ENCODE results near the gene SIN3B.

The SIN3B gene

GRCh38 chr19:16804176-16804575, 25.0 kb upstream of the SIN3B start:
- H3K4me3 ChIP-seq (ENCODE audit: low read depth, low read length), result no peak overlapping the region
- no peak for TF ChIP-seq CTCF (IDR thresholded peaks at IDR 0.05; ENCODE audit: low read depth, low read length)

- TF ChIP-seq CTCF (IDR thresholded peaks at IDR 0.05; ENCODE audit: low read depth, low read length), result no peak
- H3K4me3 ChIP-seq (ENCODE audit: low read depth, low read length), result no peak overlapping the region
Observed at GRCh38 chr19:16807549-16808284, 21.5 kb upstream of the SIN3B start.

GRCh38 chr19:16814526-16815100, 14.6 kb upstream of the SIN3B start:
- no peak for TF ChIP-seq CTCF (IDR thresholded peaks at IDR 0.05; ENCODE audit: low read depth, low read length)
- no peak overlapping the region for H3K4me3 ChIP-seq (ENCODE audit: low read depth, low read length)

GRCh38 chr19:16820056-16820455, 9.1 kb upstream of the SIN3B start:
- no peak for TF ChIP-seq CTCF (IDR thresholded peaks at IDR 0.05; ENCODE audit: low read depth, low read length)
- no peak overlapping the region for H3K4me3 ChIP-seq (ENCODE audit: low read depth, low read length)

GRCh38 chr19:16821081-16821480, 8.1 kb upstream of the SIN3B start:
- TF ChIP-seq CTCF (IDR thresholded peaks at IDR 0.05; ENCODE audit: low read depth, low read length), result no peak
- no peak overlapping the region for H3K4me3 ChIP-seq (ENCODE audit: low read depth, low read length)

GRCh38 chr19:16822648-16823047, 6.5 kb upstream of the SIN3B start:
- TF ChIP-seq CTCF (IDR thresholded peaks at IDR 0.05; ENCODE audit: low read depth, low read length), result no peak
- no peak overlapping the region for H3K4me3 ChIP-seq (ENCODE audit: low read depth, low read length)

- H3K4me3 ChIP-seq (ENCODE audit: low read depth, low read length), result peak overlapping the region; percentile 37
- TF ChIP-seq CTCF (IDR thresholded peaks at IDR 0.05; ENCODE audit: low read depth, low read length), result no peak
Observed at GRCh38 chr19:16824658-16825311, 4.4 kb upstream of the SIN3B start.
